ENCODE data around the gene TNS3.

The TNS3 gene

GRCh38 chr7:47581804-47582763 lies at the start of gene TNS3:
TSS of gene TNS3 (minus strand) at chr7:47582111. CDS start at chr7:47439636, 142,475 bp downstream.
- peak; percentile 50 for DNase-seq (ENCODE audit: low read depth)
- TF ChIP-seq, protein P1, sequence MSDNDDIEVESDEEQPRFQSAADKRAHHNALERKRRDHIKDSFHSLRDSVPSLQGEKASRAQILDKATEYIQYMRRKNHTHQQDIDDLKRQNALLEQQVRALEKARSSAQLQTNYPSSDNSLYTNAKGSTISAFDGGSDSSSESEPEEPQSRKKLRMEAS (IDR thresholded peaks at IDR 0.05; ENCODE audit: low read depth, low read length) = no peak
- no peak for TF ChIP-seq CTCF (IDR thresholded peaks at IDR 0.05; ENCODE audit: low read depth, low read length)
- no peak for TF ChIP-seq MYC (IDR thresholded peaks at IDR 0.05; ENCODE audit: low read depth, low read length)
- TF ChIP-seq POLR2A (IDR thresholded peaks at IDR 0.05; ENCODE audit: extremely low read depth, insufficient read length) = no peak
- H3K4me3 ChIP-seq (ENCODE audit: low read depth, low read length) = no peak within 1 kb of the TSS

GRCh38 chr7:47631711-47632110 lies 49.8 kb upstream of the TNS3 start:
- TF ChIP-seq POLR2A (IDR thresholded peaks at IDR 0.05; ENCODE audit: extremely low read depth, insufficient read length) (no peak), MYC (IDR thresholded peaks at IDR 0.05; ENCODE audit: low read depth, low read length) (no peak), CTCF (IDR thresholded peaks at IDR 0.05; ENCODE audit: low read depth, low read length) (no peak)
- TF ChIP-seq, protein P1 (IDR thresholded peaks at IDR 0.05; ENCODE audit: low read depth, low read length) = no peak
- no peak overlapping the region for H3K4me3 ChIP-seq (ENCODE audit: low read depth, low read length)
- DNase-seq (ENCODE audit: low read depth) = no peak

DNA sequence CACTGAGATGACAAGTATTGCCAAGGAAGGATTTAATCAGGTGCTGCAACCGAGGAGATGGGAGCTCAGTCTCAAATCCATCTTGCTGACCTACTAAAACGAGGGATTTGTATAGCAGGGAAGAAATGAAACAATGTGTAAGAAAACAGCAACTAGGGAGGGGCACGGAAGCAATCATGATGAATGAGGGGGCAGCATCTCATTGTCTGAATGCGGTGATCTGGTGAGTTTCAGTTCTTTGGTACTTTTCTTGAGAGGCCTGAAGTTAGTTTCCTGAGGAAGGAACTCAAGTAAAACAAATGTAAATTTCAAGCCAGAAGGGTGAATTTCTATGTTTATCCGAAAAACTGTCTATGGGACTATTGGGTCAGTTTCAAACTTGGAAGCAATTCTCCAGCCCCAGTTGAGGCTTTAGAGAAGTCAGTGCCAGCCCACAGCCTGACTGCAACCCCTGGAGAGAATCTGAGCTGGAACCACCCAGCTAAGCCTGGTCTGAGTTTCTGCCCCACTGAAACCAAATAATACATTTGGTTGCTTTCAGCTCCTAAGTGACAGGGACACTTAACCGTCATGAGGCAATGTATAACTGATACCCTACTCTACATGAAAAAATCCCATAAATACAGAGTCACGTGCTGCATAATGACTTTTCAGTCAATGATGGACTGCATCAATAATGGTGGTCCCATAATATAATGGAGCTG lies 45.8 kb upstream of the TNS3 start:
- TF ChIP-seq POLR2A (IDR thresholded peaks at IDR 0.05; ENCODE audit: extremely low read depth, insufficient read length) (no peak), CTCF (IDR thresholded peaks at IDR 0.05; ENCODE audit: low read depth, low read length) (no peak), MYC (IDR thresholded peaks at IDR 0.05; ENCODE audit: low read depth, low read length) (no peak)
- TF ChIP-seq, protein P1 (IDR thresholded peaks at IDR 0.05; ENCODE audit: low read depth, low read length) = no peak
- no peak overlapping the region for H3K4me3 ChIP-seq (ENCODE audit: low read depth, low read length)
- DNase-seq (ENCODE audit: low read depth) = no peak

- H3K4me3 ChIP-seq (ENCODE audit: low read depth, low read length) = no peak overlapping the region
- DNase-seq (ENCODE audit: low read depth) = no peak
- TF ChIP-seq CTCF (IDR thresholded peaks at IDR 0.05; ENCODE audit: low read depth, low read length) = no peak
- TF ChIP-seq, protein P1 (IDR thresholded peaks at IDR 0.05; ENCODE audit: low read depth, low read length) = no peak
- TF ChIP-seq POLR2A (IDR thresholded peaks at IDR 0.05; ENCODE audit: extremely low read depth, insufficient read length) = no peak
- TF ChIP-seq MYC (IDR thresholded peaks at IDR 0.05; ENCODE audit: low read depth, low read length) = no peak
These were observed 44.2 kb upstream of the TNS3 start for GRCh38 chr7:47625861-47626715.

- no peak for TF ChIP-seq CTCF (IDR thresholded peaks at IDR 0.05; ENCODE audit: low read depth, low read length)
- no peak for TF ChIP-seq POLR2A (IDR thresholded peaks at IDR 0.05; ENCODE audit: extremely low read depth, insufficient read length)
- TF ChIP-seq MYC (IDR thresholded peaks at IDR 0.05; ENCODE audit: low read depth, low read length) = no peak
- TF ChIP-seq, protein P1 (IDR thresholded peaks at IDR 0.05; ENCODE audit: low read depth, low read length) = no peak
- no peak for DNase-seq (ENCODE audit: low read depth)
- no peak overlapping the region for H3K4me3 ChIP-seq (ENCODE audit: low read depth, low read length)
These were observed 42.8 kb upstream of the TNS3 start for GRCh38 chr7:47624689-47625088.
